ENCODE results near the gene BORCS8. TPM values are rescaled to one million over a fixed set of nuclear protein-coding genes. Genes with fewer than 3 reads are reported as not detected.

The BORCS8 gene
- total RNA-seq, 1 donor from 2014 or later = 28.0 TPM

- H3K27ac Mint-ChIP-seq (ENCODE audit: unreplicated experiment) = peak overlapping the region; percentile 1
- peak overlapping the region; percentile 40 for H3K4me3 Mint-ChIP-seq
- no peaks in the 10 kb centered on the region for H3K9me3 Mint-ChIP-seq
- H3K4me1 Mint-ChIP-seq = peaks cover 14% of the 10 kb centered on the region
- H3K36me3 Mint-ChIP-seq (ENCODE audit: low read depth) = no peaks in the 10 kb centered on the region
- peaks cover 82% of the 10 kb centered on the region for H3K27me3 Mint-ChIP-seq (ENCODE audit: low read depth)
- TF ChIP-seq, protein P1, sequence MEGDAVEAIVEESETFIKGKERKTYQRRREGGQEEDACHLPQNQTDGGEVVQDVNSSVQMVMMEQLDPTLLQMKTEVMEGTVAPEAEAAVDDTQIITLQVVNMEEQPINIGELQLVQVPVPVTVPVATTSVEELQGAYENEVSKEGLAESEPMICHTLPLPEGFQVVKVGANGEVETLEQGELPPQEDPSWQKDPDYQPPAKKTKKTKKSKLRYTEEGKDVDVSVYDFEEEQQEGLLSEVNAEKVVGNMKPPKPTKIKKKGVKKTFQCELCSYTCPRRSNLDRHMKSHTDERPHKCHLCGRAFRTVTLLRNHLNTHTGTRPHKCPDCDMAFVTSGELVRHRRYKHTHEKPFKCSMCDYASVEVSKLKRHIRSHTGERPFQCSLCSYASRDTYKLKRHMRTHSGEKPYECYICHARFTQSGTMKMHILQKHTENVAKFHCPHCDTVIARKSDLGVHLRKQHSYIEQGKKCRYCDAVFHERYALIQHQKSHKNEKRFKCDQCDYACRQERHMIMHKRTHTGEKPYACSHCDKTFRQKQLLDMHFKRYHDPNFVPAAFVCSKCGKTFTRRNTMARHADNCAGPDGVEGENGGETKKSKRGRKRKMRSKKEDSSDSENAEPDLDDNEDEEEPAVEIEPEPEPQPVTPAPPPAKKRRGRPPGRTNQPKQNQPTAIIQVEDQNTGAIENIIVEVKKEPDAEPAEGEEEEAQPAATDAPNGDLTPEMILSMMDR (conservative IDR thresholded peaks at IDR 0.05) = no peak
- peak; percentile 27 for DNase-seq (ENCODE audit: low read depth, low spot score)
These were observed 22.2 kb upstream of the BORCS8 start for GRCh38 chr19:19214159-19214490.

- TF ChIP-seq, protein P1 (conservative IDR thresholded peaks at IDR 0.05) = no peak
- DNase-seq (ENCODE audit: low read depth, low spot score) = no peak
- no peaks in the 10 kb centered on the region for H3K36me3 Mint-ChIP-seq (ENCODE audit: low read depth)
- H3K4me3 Mint-ChIP-seq = peak overlapping the region; percentile 40
- no peak overlapping the region for H3K27ac Mint-ChIP-seq (ENCODE audit: unreplicated experiment)
- H3K27me3 Mint-ChIP-seq (ENCODE audit: low read depth) = peaks cover 80% of the 10 kb centered on the region
- H3K4me1 Mint-ChIP-seq = peaks cover 14% of the 10 kb centered on the region
- H3K9me3 Mint-ChIP-seq = no peaks in the 10 kb centered on the region
These were observed 21.6 kb upstream of the BORCS8 start for GRCh38 chr19:19213426-19214158.

DNA sequence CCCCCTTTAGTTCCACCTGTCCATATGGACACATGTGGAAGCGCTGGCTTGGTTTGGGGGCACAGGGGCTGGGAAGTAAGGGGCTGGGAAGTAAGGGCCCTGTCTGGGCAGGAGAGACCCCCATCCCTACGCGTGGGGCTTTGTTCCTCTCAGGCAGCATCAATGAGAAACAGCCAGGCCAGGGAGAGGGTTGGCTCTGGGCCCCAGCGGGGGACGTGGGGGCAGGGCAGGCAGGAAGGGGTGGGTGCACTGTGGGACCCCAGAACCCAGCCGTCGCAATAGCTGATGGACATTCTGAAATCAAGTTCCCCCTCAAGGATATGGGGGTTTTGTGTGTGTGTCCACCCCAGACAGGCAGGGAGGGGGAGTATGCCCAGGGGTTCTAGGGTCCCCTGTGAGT, 21.0 kb upstream of the BORCS8 start:
- DNase-seq (ENCODE audit: low read depth, low spot score) = no peak
- Mint-ChIP-seq H3K27me3 (ENCODE audit: low read depth) (peaks cover 79% of the 10 kb centered on the region), H3K4me3 (no peak overlapping the region), H3K4me1 (peaks cover 14% of the 10 kb centered on the region), H3K36me3 (ENCODE audit: low read depth) (no peaks in the 10 kb centered on the region), H3K9me3 (no peaks in the 10 kb centered on the region), H3K27ac (ENCODE audit: unreplicated experiment) (no peak overlapping the region)
- TF ChIP-seq, protein P1 (conservative IDR thresholded peaks at IDR 0.05) = no peak

DNA sequence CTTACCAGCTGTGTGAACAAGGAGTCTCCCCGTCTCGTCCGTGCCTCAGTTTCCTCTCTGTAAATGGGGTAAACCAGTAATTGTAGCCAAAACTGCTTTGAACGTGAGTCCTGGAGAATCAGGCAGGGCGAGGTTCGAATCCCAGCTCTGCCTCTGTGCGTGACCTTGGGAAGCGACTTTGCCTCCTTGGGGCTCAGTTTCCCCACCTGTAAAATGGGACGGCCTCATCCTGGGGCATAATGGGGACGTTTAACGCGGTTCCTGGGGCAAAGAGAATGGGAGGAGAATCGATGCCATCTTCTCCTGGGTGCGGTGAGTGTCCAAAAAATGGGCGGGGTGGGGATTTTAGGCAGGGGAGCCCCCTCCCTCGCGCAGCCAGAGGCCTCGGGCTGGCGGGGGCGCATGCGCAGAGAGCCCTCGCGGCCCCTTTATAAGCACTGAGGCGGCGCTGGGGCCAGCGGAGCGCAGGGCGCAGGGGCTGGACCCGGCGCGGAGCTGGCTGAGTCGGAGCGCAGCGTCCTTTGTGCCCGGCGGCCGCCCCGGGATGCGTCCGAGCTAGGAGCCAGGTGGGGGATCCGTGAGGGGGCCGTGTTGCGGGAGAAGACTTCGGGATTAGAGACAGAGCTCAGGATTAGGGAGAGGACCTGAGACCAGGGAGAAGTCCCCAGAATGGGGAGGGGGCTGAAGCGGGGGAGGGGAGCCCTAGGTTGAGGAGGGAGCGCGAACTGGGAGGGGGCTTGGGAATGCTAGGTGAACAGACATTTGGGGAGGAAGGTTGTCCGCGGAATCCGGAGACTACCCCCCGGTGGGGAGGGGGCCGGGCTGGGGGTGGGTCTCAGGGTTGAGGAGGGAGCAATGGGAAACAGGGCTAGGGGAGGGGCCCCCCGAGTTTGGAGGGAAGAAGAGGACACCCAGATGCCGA, 19.8 kb upstream of the BORCS8 start, which contains the start of gene NCAN:
NCAN (plus strand) TSS at position 460 of the 922 bp plus-strand sequence. CDS start 4,996 bp downstream, outside the sequence.
- Mint-ChIP-seq H3K27me3 (ENCODE audit: low read depth) (peaks cover 79% of the 10 kb centered on the region), H3K36me3 (ENCODE audit: low read depth) (no peaks in the 10 kb centered on the region), H3K4me3 (no peak within 1 kb of the TSS), H3K9me3 (no peaks in the 10 kb centered on the region), H3K4me1 (peaks cover 20% of the 10 kb centered on the region), H3K27ac (ENCODE audit: unreplicated experiment) (no peak within 1 kb of the TSS)
- TF ChIP-seq, protein P1 (conservative IDR thresholded peaks at IDR 0.05) = no peak
- peak; percentile 46 for DNase-seq (ENCODE audit: low read depth, low spot score)

GRCh38 chr19:19209372-19209771, 17.4 kb upstream of the BORCS8 start:
- DNase-seq (ENCODE audit: low read depth, low spot score) = no peak
- peaks cover 75% of the 10 kb centered on the region for H3K27me3 Mint-ChIP-seq (ENCODE audit: low read depth)
- TF ChIP-seq, protein P1 (conservative IDR thresholded peaks at IDR 0.05) = no peak
- no peaks in the 10 kb centered on the region for H3K9me3 Mint-ChIP-seq
- H3K4me3 Mint-ChIP-seq = no peak overlapping the region
- peaks cover 18% of the 10 kb centered on the region for H3K4me1 Mint-ChIP-seq
- H3K36me3 Mint-ChIP-seq (ENCODE audit: low read depth) = no peaks in the 10 kb centered on the region
- H3K27ac Mint-ChIP-seq (ENCODE audit: unreplicated experiment) = no peak overlapping the region
